DND-41 (cell line): ENCODE results near the gene CACNA1F.

Source experiments
- ATAC-seq: fragments of 200-7000 bp; cut with Tn5 transposase; 3 replicates; pipeline ENCODE4 v1.9.1; 2021; ENCODE audit warnings: low read depth; ENCODE audit not compliant: insufficient read depth
- DNase-seq: peaks from one replicate; pipeline ENCODE4 v3.0.0-alpha.2; 2020
- H2AFZ ChIP-seq: 2 replicates; pipeline ENCODE4 v1.6.0; 2012; ENCODE audit warnings: low read depth, low read length
- H3K27ac ChIP-seq: 2 replicates; pipeline ENCODE4 v1.5.1; 2012; ENCODE audit warnings: low read length, inconsistent platforms
- H3K27me3 ChIP-seq: fragments of 200-600 bp; sonication (generic); 2 replicates; pipeline ENCODE4 v1.6.0; 2012; ENCODE audit warnings: low read length, mild to moderate bottlenecking, inconsistent platforms; ENCODE audit not compliant: insufficient read depth, poor library complexity
- H3K36me3 ChIP-seq: 2 replicates; pipeline ENCODE4 v1.5.1; 2012; ENCODE audit warnings: low read length, inconsistent platforms; ENCODE audit not compliant: insufficient read depth
- H3K4me1 ChIP-seq: 2 replicates; pipeline ENCODE4 v1.5.1; 2012; ENCODE audit warnings: mild to moderate bottlenecking, low read length; ENCODE audit not compliant: insufficient read depth
- H3K4me2 ChIP-seq: 2 replicates; pipeline ENCODE4 v1.6.0; 2012; ENCODE audit warnings: mild to moderate bottlenecking, moderate library complexity, low read length, inconsistent platforms; ENCODE audit not compliant: insufficient read depth
- H3K4me3 ChIP-seq, 2 experiments: fragments of 200-600 bp in 1 of 2; shearing (Covaris generic) in 1 of 2; 2 replicates each; pipeline ENCODE4 v1.5.1; 2012 to 2016; ENCODE audit warnings: inconsistent platforms in 2 of 2, low read length in 2 of 2, mild to moderate bottlenecking in 2 of 2, low read depth in 1 of 2, moderate library complexity in 1 of 2
- H3K79me2 ChIP-seq: 2 replicates; pipeline ENCODE4 v1.6.0; 2012; ENCODE audit warnings: low read length, inconsistent platforms; ENCODE audit not compliant: insufficient read depth
- H3K9ac ChIP-seq: 2 replicates; pipeline ENCODE4 v1.6.0; 2012; ENCODE audit warnings: low read depth, mild to moderate bottlenecking, inconsistent platforms, low read length, moderate library complexity
- H3K9me3 ChIP-seq: 2 replicates; pipeline ENCODE4 v1.5.1; 2012; ENCODE audit warnings: low read length, moderate library complexity, mild to moderate bottlenecking, inconsistent platforms; ENCODE audit not compliant: insufficient read depth, severe bottlenecking
- H4K20me1 ChIP-seq: 2 replicates; pipeline ENCODE4 v1.6.0; 2012; ENCODE audit warnings: low read length; ENCODE audit not compliant: insufficient read depth
- CTCF ChIP-seq: IDR thresholded peaks from 2 replicates; pipeline ENCODE4 v1.5.1; 2012; ENCODE audit warnings: borderline replicate concordance, low read length, moderate library complexity, mild to moderate bottlenecking; ENCODE audit not compliant: poor library complexity, severe bottlenecking; ENCODE audit errors: extremely low read depth
- EZH2 ChIP-seq: IDR thresholded peaks from 3 replicates; pipeline ENCODE4 v1.6.1; 2012; ENCODE audit warnings: borderline replicate concordance, low read depth, mild to moderate bottlenecking, moderate library complexity, low read length, inconsistent platforms; ENCODE audit not compliant: severe bottlenecking

The CACNA1F gene

GRCh38 chrX:49246541-49246940 lies 13.4 kb upstream of the CACNA1F start:
- no peaks in the 10 kb centered on the region for H3K79me2 ChIP-seq
- H3K9me3 ChIP-seq = no peaks in the 10 kb centered on the region
- H3K4me2 ChIP-seq = no peak overlapping the region
- TF ChIP-seq CTCF (no peak), EZH2 (no peak)
- H3K4me3 ChIP-seq = no peak overlapping the region
- H3K27ac ChIP-seq = no peak overlapping the region
- H3K9ac ChIP-seq = no peak overlapping the region
- no peaks in the 10 kb centered on the region for H3K4me1 ChIP-seq
- H3K27me3 ChIP-seq = no peaks in the 10 kb centered on the region
- no peak overlapping the region for H2AFZ ChIP-seq
- ATAC-seq (no peak), DNase-seq (no peak)
- no peaks in the 10 kb centered on the region for H4K20me1 ChIP-seq
- peaks cover 35% of the 10 kb centered on the region for H3K36me3 ChIP-seq

GRCh38 chrX:49244207-49244606 lies 11.1 kb upstream of the CACNA1F start:
- Histone ChIP-seq H3K4me3 (no peak overlapping the region), H3K9me3 (no peaks in the 10 kb centered on the region), H3K4me2 (no peak overlapping the region), H3K27ac (no peak overlapping the region), H3K79me2 (no peaks in the 10 kb centered on the region), H3K9ac (no peak overlapping the region), H3K4me1 (no peaks in the 10 kb centered on the region), H3K27me3 (no peaks in the 10 kb centered on the region), H4K20me1 (no peaks in the 10 kb centered on the region), H2AFZ (no peak overlapping the region), H3K36me3 (peaks cover 35% of the 10 kb centered on the region)
- TF ChIP-seq CTCF (no peak), EZH2 (no peak)
- ATAC-seq (no peak), DNase-seq (no peak)

GRCh38 chrX:49243166-49243565 lies 10.0 kb upstream of the CACNA1F start:
- H3K4me1 ChIP-seq = no peaks in the 10 kb centered on the region
- H3K4me3 ChIP-seq = no peak overlapping the region
- ATAC-seq (no peak), DNase-seq (no peak)
- no peak overlapping the region for H3K9ac ChIP-seq
- H4K20me1 ChIP-seq = no peaks in the 10 kb centered on the region
- no peak overlapping the region for H3K27ac ChIP-seq
- no peaks in the 10 kb centered on the region for H3K27me3 ChIP-seq
- H3K9me3 ChIP-seq = no peaks in the 10 kb centered on the region
- H3K4me2 ChIP-seq = no peak overlapping the region
- TF ChIP-seq CTCF (no peak), EZH2 (no peak)
- H3K36me3 ChIP-seq = peaks cover 30% of the 10 kb centered on the region
- H2AFZ ChIP-seq = no peak overlapping the region
- H3K79me2 ChIP-seq = no peaks in the 10 kb centered on the region

GRCh38 chrX:49242545-49243066 lies 9.5 kb upstream of the CACNA1F start:
- H3K36me3 ChIP-seq = peaks cover 27% of the 10 kb centered on the region
- H3K9ac ChIP-seq = no peak overlapping the region
- H3K27me3 ChIP-seq = no peaks in the 10 kb centered on the region
- H3K27ac ChIP-seq = no peak overlapping the region
- ATAC-seq = no peak
- no peak for DNase-seq
- no peaks in the 10 kb centered on the region for H3K9me3 ChIP-seq
- TF ChIP-seq EZH2 (no peak), CTCF (no peak)
- H3K4me1 ChIP-seq = no peaks in the 10 kb centered on the region
- no peaks in the 10 kb centered on the region for H3K79me2 ChIP-seq
- H3K4me3 ChIP-seq = no peak overlapping the region
- H2AFZ ChIP-seq = no peak overlapping the region
- H4K20me1 ChIP-seq = no peaks in the 10 kb centered on the region
- H3K4me2 ChIP-seq = no peak overlapping the region
